Neural cell (in vitro differentiated cells): ENCODE measurements around the gene FSHR. TPM values are rescaled to one million over a fixed set of nuclear protein-coding genes. Genes with fewer than 3 reads are reported as not detected.

ENCODE experiments used
- H2AFZ ChIP-seq: fragments of 200-600, 300-800 bp; sonication (generic), shearing (Covaris generic); 2 replicates; pipeline ENCODE4 v1.6.0; 2014; ENCODE audit warnings: low read depth, mild to moderate bottlenecking, antibody characterized with exemption, low read length, moderate library complexity
- H3F3A ChIP-seq: fragments of 200-600 bp; shearing (Covaris generic); 2 replicates; pipeline ENCODE4 v1.6.1; 2016; ENCODE audit warnings: mild to moderate bottlenecking, moderate library complexity, mixed read lengths, antibody characterized with exemption, low read length; ENCODE audit not compliant: insufficient read depth, poor library complexity, severe bottlenecking
- H3K27ac ChIP-seq: fragments of 200-600, 300-800 bp; sonication (generic), shearing (Covaris generic); 2 replicates; pipeline ENCODE4 v1.5.1; 2014; ENCODE audit warnings: mild to moderate bottlenecking, low read length, moderate library complexity
- H3K27me3 ChIP-seq: fragments of 300-800, 200-600 bp; sonication (generic), shearing (Covaris generic); 2 replicates; pipeline ENCODE4 v1.6.0; 2014; ENCODE audit warnings: mild to moderate bottlenecking, low read depth, low read length, moderate library complexity; ENCODE audit not compliant: insufficient read depth
- H3K36me3 ChIP-seq: fragments of 300-800, 200-600 bp; sonication (generic), shearing (Covaris generic); 2 replicates; pipeline ENCODE4 v1.5.1; 2014; ENCODE audit warnings: mild to moderate bottlenecking, antibody characterized with exemption, low read length, moderate library complexity; ENCODE audit not compliant: insufficient read depth
- H3K4me2 ChIP-seq: fragments of 300-800, 200-600 bp; sonication (generic), shearing (Covaris generic); 2 replicates; pipeline ENCODE4 v1.6.0; 2014; ENCODE audit warnings: mild to moderate bottlenecking, low read length
- H3K4me3 ChIP-seq: fragments of 300-800, 200-600 bp; sonication (generic), shearing (Covaris generic); 2 replicates; pipeline ENCODE4 v1.5.1; 2014; ENCODE audit warnings: mild to moderate bottlenecking, low read length, moderate library complexity
- H3K79me2 ChIP-seq: fragments of 200-600 bp; shearing (Covaris generic); replicated peaks from 2 replicates; pipeline ENCODE4 v1.6.0; 2014; ENCODE audit warnings: mild to moderate bottlenecking, low read length, moderate library complexity; ENCODE audit not compliant: insufficient read depth
- H3K9ac ChIP-seq: fragments of 300-800, 200-600 bp; sonication (generic), shearing (Covaris generic); 2 replicates; pipeline ENCODE4 v1.6.1; 2016; ENCODE audit warnings: mild to moderate bottlenecking, low read length, mixed read lengths
- H3K9me2 ChIP-seq: fragments of 200-600 bp; shearing (Covaris generic); 2 replicates; pipeline ENCODE4 v1.6.1; 2016; ENCODE audit warnings: mild to moderate bottlenecking, low read length, mixed read lengths; ENCODE audit not compliant: insufficient read depth
- H3K9me3 ChIP-seq: fragments of 200-600, 300-800 bp; sonication (generic), shearing (Covaris generic); 2 replicates; pipeline ENCODE4 v1.6.1; 2016; ENCODE audit warnings: mild to moderate bottlenecking, mixed run types, low read length, moderate library complexity, mixed read lengths
- H4K20me1 ChIP-seq: fragments of 200-600 bp; shearing (Covaris generic); 2 replicates; pipeline ENCODE4 v1.6.1; 2016; ENCODE audit warnings: mild to moderate bottlenecking, mixed run types; ENCODE audit not compliant: insufficient read depth
- CTCF ChIP-seq: fragments of 450-650 bp; IDR thresholded peaks from 2 replicates; pipeline ENCODE4 v1.5.1; 2014; ENCODE audit warnings: antibody characterized with exemption, mild to moderate bottlenecking, moderate library complexity; ENCODE audit not compliant: poor library complexity, severe bottlenecking
- EP300 ChIP-seq: fragments of 450-650 bp; conservative IDR thresholded peaks from 2 replicates; pipeline ENCODE4 v1.6.1; 2014; ENCODE audit warnings: antibody characterized with exemption, mild to moderate bottlenecking, moderate library complexity; ENCODE audit not compliant: poor library complexity, severe bottlenecking
- EZH2 ChIP-seq: fragments of 200-600, 300-800 bp; shearing (Covaris generic), sonication (generic); IDR thresholded peaks from 2 replicates; pipeline ENCODE4 v1.6.1; 2014; ENCODE audit warnings: antibody characterized with exemption, low read length, borderline replicate concordance, mild to moderate bottlenecking; ENCODE audit not compliant: insufficient read depth, poor library complexity, severe bottlenecking
- MXI1 ChIP-seq: fragments of 450-650 bp; conservative IDR thresholded peaks from 2 replicates; pipeline ENCODE4 v1.6.1; 2014; ENCODE audit warnings: antibody characterized with exemption, mild to moderate bottlenecking; ENCODE audit not compliant: poor library complexity, severe bottlenecking
- POLR2AphosphoS5 ChIP-seq: IDR thresholded peaks from 2 replicates; pipeline ENCODE4 v1.6.1; 2012
- RAD21 ChIP-seq: fragments of 450-650 bp; conservative IDR thresholded peaks from 2 replicates; pipeline ENCODE4 v1.6.1; 2014; ENCODE audit warnings: antibody characterized with exemption, mild to moderate bottlenecking, moderate library complexity
- REST ChIP-seq: IDR thresholded peaks from 2 replicates; pipeline ENCODE4 v1.6.1; 2012; ENCODE audit warnings: borderline replicate concordance
- SMC3 ChIP-seq: fragments of 450-650 bp; conservative IDR thresholded peaks from 2 replicates; pipeline ENCODE4 v1.6.1; 2014; ENCODE audit warnings: antibody characterized with exemption, mild to moderate bottlenecking, moderate library complexity; ENCODE audit not compliant: poor library complexity
- polyA plus RNA-seq: library from polyadenylated mRNA; depleted of rRNA; stranded (reverse); fragments of >200 nt; gene quantifications from 2 replicates; pipeline ENCODE4 v1.2.3, GENCODE V29; 2014

The FSHR gene
- polyA plus RNA-seq, 1 donor from 2014 or later, result not detected

GRCh38 chr2:49045083-49045482, 109.2 kb downstream of the FSHR start:
- Histone ChIP-seq H2AFZ (no peak overlapping the region), H3K9me3 (no peaks in the 10 kb centered on the region), H3K4me3 (no peak overlapping the region), H3K4me2 (peak overlapping the region; percentile 30), H3K36me3 (no peaks in the 10 kb centered on the region), H3K9ac (peak overlapping the region; percentile 30), H4K20me1 (no peaks in the 10 kb centered on the region), H3K9me2 (no peaks in the 10 kb centered on the region), H3F3A (peaks cover 10% of the 10 kb centered on the region), H3K27ac (peak overlapping the region; percentile 82), H3K27me3 (no peaks in the 10 kb centered on the region), H3K79me2 (no peaks in the 10 kb centered on the region)
- TF ChIP-seq SMC3, result peak; percentile 2
- no peak for TF ChIP-seq REST
- no peak for TF ChIP-seq RAD21

DNA sequence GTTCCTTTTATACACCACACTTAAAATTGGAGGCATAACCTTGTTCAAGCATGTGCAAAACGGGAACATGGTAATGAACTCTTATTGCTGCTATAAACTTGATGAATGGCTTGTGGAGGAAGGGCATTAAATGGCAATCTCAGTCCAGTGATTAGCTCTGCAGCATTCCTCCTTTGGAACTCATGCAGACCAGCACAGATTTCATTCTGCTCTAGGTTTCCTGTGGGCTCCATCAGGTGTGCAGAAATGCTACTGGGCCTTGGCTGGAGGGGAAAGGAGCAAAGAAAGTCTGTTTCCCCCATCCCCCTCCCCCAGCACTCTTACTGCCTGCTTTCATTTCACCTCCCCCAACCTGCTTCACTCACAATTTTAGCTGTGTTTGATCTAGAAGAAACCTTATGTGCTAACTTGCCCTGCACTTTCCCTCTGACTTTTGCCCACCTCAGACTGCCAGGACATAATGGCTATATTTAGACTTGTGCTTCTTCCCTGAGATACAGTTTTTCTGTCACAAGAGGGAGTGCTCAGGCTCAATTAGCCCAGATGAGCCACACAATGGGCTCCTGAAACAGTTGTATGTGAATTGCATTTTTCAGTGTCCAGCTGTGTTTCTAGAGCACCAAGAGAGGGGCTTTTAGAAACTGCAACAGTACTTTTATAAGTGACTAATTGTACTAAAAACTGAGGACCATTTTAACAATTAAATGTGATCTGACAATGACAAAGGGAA, 109.8 kb downstream of the FSHR start:
- TF ChIP-seq CTCF, result peak; percentile 60
- peak; percentile 64 for TF ChIP-seq RAD21
- no peak for TF ChIP-seq EP300
- TF ChIP-seq SMC3, result peak; percentile 63
- Histone ChIP-seq H3K79me2 (no peaks in the 10 kb centered on the region), H3K9me2 (no peaks in the 10 kb centered on the region), H3K9me3 (no peaks in the 10 kb centered on the region), H2AFZ (peak overlapping the region; percentile 1), H4K20me1 (no peaks in the 10 kb centered on the region), H3K4me3 (no peak overlapping the region), H3F3A (peaks cover 10% of the 10 kb centered on the region), H3K36me3 (no peaks in the 10 kb centered on the region), H3K27ac (peak overlapping the region; percentile 82), H3K27me3 (no peaks in the 10 kb centered on the region), H3K4me2 (peak overlapping the region; percentile 30), H3K9ac (peak overlapping the region; percentile 30)

- peak overlapping the region; percentile 82 for H3K27ac ChIP-seq
- H3K79me2 ChIP-seq, result no peaks in the 10 kb centered on the region
- no peak overlapping the region for H2AFZ ChIP-seq
Observed at GRCh38 chr2:49043405-49043982, 110.8 kb downstream of the FSHR start.

More at GRCh38 chr2:49043405-49043982, 110.8 kb downstream of the FSHR start:
- H3K9ac ChIP-seq, result peak overlapping the region; percentile 9
- TF ChIP-seq REST (peak; percentile 93), POLR2AphosphoS5 (peak; percentile 56), EZH2 (no peak), MXI1 (no peak), CTCF (no peak), EP300 (peak; percentile 91), RAD21 (peak; percentile 12), SMC3 (peak; percentile 14)
- peaks cover 10% of the 10 kb centered on the region for H3F3A ChIP-seq
- H3K27me3 ChIP-seq, result no peaks in the 10 kb centered on the region
- no peaks in the 10 kb centered on the region for H3K36me3 ChIP-seq
- no peak overlapping the region for H3K4me3 ChIP-seq
- no peak overlapping the region for H3K4me2 ChIP-seq
- no peaks in the 10 kb centered on the region for H3K9me3 ChIP-seq
- no peaks in the 10 kb centered on the region for H3K9me2 ChIP-seq
- no peaks in the 10 kb centered on the region for H4K20me1 ChIP-seq
